ENCODE data around the gene RTP2.

DNA sequence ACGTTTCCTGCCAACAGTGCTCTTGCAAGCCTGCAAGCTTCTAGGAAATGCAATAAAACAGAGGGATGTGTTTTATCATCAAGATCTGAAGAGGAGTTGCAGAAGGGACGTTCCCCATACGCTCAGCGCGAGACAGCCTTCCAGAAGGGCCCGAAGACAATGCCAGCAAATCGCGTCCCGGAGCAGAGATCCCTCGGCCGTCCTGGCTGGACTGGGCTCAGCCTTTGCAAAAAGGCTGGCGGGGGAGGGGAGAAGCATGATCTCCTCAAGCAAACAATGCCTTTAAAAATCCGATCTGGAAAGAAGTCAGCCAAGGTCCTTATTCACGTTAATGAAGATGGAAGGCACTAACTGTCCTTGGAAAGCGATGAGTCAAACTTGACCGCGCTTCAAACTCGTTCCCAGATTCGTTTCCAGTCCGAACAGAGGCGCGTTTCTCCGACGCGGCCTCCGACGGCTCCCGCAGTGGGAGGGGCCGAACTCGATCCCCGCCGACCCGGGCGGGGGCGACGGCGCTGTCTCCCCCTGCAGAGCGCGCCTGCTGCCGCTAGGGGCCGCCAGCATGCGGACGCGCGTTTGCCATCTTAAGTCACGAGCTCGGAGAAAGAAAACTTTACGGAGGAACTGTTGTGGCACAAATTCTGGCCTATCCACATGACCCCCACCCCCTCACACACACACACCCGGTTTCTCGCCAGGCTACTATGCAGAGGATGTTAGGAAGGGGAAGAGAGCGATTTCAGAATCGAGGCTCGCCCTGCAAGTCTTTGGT lies 37.4 kb upstream of the RTP2 start:
- TF ChIP-seq, protein P1, sequence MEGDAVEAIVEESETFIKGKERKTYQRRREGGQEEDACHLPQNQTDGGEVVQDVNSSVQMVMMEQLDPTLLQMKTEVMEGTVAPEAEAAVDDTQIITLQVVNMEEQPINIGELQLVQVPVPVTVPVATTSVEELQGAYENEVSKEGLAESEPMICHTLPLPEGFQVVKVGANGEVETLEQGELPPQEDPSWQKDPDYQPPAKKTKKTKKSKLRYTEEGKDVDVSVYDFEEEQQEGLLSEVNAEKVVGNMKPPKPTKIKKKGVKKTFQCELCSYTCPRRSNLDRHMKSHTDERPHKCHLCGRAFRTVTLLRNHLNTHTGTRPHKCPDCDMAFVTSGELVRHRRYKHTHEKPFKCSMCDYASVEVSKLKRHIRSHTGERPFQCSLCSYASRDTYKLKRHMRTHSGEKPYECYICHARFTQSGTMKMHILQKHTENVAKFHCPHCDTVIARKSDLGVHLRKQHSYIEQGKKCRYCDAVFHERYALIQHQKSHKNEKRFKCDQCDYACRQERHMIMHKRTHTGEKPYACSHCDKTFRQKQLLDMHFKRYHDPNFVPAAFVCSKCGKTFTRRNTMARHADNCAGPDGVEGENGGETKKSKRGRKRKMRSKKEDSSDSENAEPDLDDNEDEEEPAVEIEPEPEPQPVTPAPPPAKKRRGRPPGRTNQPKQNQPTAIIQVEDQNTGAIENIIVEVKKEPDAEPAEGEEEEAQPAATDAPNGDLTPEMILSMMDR (IDR thresholded peaks at IDR 0.05): peak; percentile 97 to 99 (median 98)
- peak; percentile 59 to 72 for TF ChIP-seq POLR2AphosphoS5 (IDR thresholded peaks at IDR 0.05)
- peak in 2 of 4 donors; percentile 38 to 70 for TF ChIP-seq POLR2A (IDR thresholded peaks at IDR 0.05)
